Measurements from ENCODE around the gene SLC38A10.

DNA sequence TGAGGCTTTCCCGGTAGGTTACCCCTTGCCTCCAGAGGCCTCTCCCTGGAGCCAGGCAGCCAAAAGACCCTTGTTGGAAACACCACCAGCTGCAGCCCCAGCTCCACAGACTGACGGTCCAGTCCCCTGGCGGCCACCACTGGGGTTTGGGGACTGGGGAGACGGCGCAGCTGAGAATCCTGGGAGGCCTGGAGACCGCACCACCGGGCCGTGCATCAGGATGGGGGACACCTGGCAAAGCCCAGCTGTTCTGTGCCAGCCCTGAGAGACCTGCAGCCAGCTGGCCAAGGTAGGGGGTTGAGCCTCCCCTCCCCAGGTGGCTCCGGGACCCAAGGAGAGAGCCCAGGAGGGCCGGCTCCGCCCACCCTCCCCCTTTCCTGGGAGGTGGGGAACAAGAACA lies 8.3 kb upstream of the SLC38A10 start:
- TF ChIP-seq EZH2 (IDR thresholded peaks at IDR 0.05; ENCODE audit: borderline replicate concordance, control insufficient read depth, low read depth, low read length) (no peak), CTCF (IDR thresholded peaks at IDR 0.05 in 2 of 3, conservative IDR thresholded peaks at IDR 0.05 in 1 of 3; ENCODE audit: control insufficient read depth in 2 of 3, extremely low read depth in 1 of 3, insufficient read depth in 1 of 3, low read depth in 3 of 3, low read length in 3 of 3) (no peak), TAF1 (IDR thresholded peaks at IDR 0.05; ENCODE audit: borderline replicate concordance, low read depth, low read length) (no peak), RB1 (IDR thresholded peaks at IDR 0.05; ENCODE audit: borderline replicate concordance) (no peak), RAD21 (IDR thresholded peaks at IDR 0.05; ENCODE audit: insufficient read depth, low read depth, low read length) (no peak), HDAC6 (IDR thresholded peaks at IDR 0.05; ENCODE audit: unreplicated experiment) (no peak), KLF5 (IDR thresholded peaks at IDR 0.05; ENCODE audit: partially characterized antibody) (no peak), MYC (IDR thresholded peaks at IDR 0.05; ENCODE audit: insufficient read depth, insufficient read length, insufficient replicate concordance, low read length, severe bottlenecking) (no peak)
- TF ChIP-seq, protein P1, sequence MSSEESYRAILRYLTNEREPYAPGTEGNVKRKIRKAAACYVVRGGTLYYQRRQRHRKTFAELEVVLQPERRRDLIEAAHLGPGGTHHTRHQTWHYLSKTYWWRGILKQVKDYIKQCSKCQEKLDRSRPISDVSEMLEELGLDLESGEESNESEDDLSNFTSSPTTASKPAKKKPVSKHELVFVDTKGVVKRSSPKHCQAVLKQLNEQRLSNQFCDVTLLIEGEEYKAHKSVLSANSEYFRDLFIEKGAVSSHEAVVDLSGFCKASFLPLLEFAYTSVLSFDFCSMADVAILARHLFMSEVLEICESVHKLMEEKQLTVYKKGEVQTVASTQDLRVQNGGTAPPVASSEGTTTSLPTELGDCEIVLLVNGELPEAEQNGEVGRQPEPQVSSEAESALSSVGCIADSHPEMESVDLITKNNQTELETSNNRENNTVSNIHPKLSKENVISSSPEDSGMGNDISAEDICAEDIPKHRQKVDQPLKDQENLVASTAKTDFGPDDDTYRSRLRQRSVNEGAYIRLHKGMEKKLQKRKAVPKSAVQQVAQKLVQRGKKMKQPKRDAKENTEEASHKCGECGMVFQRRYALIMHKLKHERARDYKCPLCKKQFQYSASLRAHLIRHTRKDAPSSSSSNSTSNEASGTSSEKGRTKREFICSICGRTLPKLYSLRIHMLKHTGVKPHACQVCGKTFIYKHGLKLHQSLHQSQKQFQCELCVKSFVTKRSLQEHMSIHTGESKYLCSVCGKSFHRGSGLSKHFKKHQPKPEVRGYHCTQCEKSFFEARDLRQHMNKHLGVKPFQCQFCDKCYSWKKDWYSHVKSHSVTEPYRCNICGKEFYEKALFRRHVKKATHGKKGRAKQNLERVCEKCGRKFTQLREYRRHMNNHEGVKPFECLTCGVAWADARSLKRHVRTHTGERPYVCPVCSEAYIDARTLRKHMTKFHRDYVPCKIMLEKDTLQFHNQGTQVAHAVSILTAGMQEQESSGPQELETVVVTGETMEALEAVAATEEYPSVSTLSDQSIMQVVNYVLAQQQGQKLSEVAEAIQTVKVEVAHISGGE (CRISPR knock-in tag; IDR thresholded peaks at IDR 0.05) = no peak
- TF ChIP-seq, protein P2, sequence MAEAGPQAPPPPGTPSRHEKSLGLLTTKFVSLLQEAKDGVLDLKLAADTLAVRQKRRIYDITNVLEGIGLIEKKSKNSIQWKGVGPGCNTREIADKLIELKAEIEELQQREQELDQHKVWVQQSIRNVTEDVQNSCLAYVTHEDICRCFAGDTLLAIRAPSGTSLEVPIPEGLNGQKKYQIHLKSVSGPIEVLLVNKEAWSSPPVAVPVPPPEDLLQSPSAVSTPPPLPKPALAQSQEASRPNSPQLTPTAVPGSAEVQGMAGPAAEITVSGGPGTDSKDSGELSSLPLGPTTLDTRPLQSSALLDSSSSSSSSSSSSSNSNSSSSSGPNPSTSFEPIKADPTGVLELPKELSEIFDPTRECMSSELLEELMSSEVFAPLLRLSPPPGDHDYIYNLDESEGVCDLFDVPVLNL (IDR thresholded peaks at IDR 0.05; ENCODE audit: low read depth, low read length) = no peak
